ENCODE data around the gene MTMR8.

- TF ChIP-seq CTCF (IDR thresholded peaks at IDR 0.05): no peak
- TF ChIP-seq POLR2A (IDR thresholded peaks at IDR 0.05): no peak
Measured at GRCh38 chrX:64394059-64394873, 986 bp downstream of the MTMR8 start.

Data from testis (tissue), 2 donors.